ENCODE data around the gene CLEC16A.

The CLEC16A gene

GRCh38 chr16:10995565-10995964 is 51.2 kb downstream of the CLEC16A start:
- no peak for DNase-seq

- no peak for DNase-seq
Measured at GRCh38 chr16:10997485-10997884, 53.1 kb downstream of the CLEC16A start.

- DNase-seq = no peak
Measured at GRCh38 chr16:10999300-10999699, 54.9 kb downstream of the CLEC16A start.

DNA sequence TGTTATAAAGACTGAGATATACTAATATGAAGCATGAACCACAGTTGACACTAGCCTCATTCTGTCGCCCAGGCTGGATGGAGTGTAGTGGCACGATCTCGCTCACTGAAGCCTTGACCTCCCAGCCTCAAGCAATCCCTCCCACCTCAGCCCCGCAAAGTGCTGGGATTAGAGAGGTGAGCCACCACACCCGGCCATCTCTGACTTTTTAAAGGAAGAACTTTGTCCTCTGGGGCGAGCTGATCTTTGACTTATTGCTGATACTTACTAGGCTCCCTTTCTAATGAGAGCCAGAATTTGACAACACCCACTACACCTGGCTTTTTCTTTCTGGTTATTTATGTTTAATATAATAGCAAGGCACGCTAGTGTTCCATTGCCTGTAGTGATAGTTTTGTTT is 57.2 kb downstream of the CLEC16A start:
- DNase-seq = no peak

DNA sequence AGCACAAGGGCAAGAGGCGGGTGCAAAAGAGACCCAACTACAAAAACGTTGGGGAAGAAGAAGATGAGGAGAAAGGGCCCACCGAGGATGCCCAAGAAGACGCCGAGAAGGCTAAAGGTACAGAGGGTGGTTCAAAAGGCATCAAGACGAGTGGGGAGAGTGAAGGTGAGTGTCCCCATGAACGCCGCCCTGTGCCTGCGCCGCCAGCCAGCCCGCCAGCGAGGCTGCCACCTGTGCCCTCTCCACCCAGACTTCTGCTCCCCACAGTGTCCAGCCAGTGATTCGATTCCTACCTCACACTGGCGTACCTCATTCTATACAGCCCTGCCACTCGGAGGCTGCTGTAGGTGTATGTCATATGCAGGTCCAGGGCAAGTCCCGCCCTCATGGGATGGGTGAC is 58.8 kb downstream of the CLEC16A start:
- no peak for DNase-seq

DNA sequence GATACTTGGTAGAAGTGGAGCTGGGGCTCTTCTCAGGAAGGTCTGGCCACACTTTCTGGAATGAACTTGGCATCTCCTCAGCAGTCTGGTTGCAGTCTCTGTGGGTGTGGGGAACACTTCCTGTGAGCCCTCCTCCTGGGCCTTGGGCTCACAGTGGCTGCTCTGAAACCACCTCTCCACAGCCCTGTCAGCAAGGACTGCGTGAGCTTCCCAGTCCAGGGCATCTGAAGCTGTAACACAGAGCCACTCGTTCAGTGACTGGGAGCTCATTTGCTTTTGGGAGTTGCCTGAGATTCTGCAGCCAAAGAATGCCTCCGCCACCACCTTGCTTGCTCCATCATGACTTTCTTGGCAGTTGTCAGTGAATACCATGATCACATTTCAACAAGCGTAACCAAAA is 60.0 kb downstream of the CLEC16A start:
- DNase-seq = no peak

DNA sequence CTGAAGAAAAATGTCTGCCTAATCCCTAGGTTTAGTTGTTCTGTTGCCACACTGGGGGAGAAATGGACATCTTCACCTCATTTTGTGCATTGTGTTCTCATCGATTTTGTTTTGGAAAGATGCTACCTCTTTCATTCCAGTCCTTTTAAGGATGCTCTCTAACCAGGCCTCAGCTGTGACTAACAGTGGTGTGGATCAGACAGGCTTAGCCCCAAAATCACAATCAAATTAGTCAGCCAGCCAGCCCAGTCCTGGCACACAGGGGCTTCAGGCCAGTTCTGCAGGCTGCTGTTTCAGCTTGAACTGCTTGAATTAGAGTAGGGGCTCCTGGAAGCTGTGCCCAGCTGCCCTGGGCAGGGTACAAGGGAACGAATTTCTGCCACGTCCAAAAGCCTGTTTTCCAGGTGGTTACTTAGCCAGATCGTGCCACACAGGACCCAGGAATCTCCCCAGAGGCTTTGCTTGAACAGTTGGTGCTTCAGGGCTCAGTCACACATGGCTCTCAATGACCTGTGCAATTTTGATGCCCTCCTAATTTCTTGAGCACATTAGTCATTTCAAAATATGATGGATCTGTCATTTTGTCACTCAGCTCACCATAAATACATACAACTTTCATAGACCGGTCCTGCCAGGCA is 60.7 kb downstream of the CLEC16A start:
- no peak for DNase-seq

- no peak for DNase-seq
Measured at GRCh38 chr16:11005611-11005975, 61.2 kb downstream of the CLEC16A start.

DNA sequence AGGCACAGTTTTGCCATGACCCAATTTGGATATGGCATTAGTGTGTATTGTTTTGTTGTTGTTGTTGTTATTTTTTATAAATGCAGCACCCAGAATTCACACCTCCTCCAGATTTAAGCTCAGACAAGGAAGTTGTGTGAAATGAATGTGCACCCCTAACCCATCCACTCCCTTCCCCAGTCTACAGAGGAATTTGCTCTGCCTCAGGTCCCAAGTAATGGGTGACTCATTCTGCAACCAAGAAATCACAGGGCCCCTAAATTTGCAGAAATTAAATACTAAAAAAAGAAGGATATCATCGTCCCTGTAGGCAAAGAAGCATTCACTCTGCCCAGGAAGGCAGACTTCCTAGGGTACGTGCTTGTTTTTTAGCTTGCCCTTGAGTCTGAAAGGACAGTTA is 62.3 kb downstream of the CLEC16A start:
- no peak for DNase-seq

- DNase-seq = no peak
Measured at GRCh38 chr16:11007714-11008280, 63.4 kb downstream of the CLEC16A start.

DNA sequence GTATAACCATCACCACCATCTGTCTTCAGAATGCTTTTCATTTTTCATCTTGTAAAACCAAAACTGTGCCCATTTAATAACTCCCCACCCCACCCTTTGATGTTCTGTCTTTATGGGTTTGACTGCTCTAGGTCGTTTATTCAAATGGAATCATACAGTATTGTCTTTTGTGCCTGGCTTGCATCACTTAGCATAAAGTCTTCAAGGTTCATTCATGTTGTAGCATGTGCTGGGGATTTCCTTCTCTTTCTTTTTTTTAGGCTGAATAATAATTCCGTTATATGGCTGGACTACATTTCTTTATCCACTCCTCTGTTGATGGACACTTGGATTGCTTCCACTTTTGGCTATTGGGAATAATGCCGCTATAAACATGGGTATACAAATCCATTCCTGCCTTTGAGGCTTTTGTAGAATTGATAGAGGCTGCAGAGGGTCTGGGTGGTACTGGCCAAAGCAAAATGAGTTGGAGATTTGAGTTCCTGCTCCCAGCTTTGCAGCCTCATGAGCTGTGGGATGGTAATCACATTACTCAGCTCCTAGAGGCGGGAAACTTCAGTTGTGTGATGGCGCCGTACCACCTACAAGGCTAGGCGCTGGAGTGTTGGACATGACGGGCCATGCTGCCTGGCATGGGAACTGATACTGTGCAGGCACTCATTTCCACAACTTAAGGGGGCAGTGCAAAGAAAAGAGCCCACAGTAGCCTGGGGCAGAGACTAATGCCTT is 64.8 kb downstream of the CLEC16A start:
- DNase-seq = no peak

DNA sequence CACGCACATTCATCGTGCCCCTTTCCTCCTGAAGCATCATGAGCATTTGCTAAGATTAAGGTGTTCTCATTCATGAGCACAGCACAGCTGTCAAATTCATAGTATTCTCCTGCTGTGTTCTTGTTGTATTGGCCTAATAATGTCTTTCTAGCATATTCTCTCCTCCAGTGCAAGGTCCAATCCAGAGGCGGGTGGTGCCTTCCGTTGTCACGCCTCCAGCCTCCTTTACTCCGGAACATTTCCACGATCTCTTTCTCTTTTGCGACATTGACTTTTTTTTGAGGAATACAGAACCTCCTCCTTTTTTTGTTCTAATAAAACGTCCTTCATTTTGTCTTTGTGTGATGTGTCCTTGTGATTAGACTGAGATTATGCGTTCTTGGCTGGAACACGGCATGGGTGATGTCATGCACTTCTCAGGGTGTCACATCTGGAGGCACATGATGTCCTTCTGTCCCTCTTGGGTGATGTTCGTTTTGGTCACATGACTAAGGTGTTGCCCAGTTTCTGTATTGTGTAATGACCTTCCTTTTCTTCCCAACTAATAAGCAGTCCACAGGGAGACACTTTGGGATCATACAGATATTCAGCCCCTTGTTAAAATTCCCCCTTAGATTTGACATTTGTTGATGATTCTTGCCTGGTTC is 66.3 kb downstream of the CLEC16A start:
- no peak for DNase-seq

- DNase-seq = no peak
Measured at GRCh38 chr16:11011326-11011725, 67.0 kb downstream of the CLEC16A start.

DNA sequence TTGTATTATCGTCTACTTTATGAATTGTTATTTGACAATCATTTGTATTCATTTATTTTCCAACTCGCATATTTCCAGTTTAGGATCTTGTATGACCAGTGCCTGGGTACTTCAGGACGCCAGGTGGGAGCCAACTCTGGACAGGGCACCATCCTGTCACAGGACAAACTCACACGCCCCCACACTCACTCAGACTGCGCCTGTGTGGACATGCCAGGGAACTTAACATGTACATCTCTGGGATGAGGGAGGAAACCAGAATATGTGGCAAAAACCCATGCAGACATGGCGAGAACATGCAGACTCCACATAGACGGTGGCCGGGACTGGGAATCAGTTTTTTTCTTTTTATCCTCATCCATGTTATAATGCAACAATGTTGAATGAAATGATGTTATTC is 68.5 kb downstream of the CLEC16A start:
- DNase-seq = no peak

- DNase-seq = no peak
Measured at GRCh38 chr16:11014136-11014535, 69.8 kb downstream of the CLEC16A start.

- DNase-seq = no peak
Measured at GRCh38 chr16:11015076-11015475, 70.7 kb downstream of the CLEC16A start.

- no peak for DNase-seq
Measured at GRCh38 chr16:11015607-11016006, 71.2 kb downstream of the CLEC16A start.

DNA sequence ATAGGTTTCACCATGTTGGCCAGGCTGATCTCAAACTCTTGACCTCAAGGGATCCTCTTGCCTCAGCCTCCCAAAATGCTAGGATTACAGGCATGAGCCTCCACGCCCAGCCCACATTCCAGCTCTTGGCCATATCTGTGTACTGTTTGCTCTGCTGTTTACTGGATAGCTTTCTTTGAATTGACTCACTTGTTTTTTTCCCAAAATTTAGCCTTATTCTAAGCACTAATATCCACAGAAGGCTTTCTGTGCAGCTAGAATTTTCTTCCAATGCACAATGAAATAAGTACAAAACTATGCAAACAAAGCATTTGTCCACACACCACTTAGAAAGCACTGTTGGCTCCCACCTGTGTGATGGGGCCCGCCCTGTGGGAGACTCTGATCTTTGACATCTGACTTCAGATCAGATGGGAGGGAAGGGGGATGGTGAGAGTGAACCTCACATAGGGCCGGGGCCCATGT is 72.2 kb downstream of the CLEC16A start:
- DNase-seq = no peak

GRCh38 chr16:11016993-11017392 is 72.6 kb downstream of the CLEC16A start:
- DNase-seq = no peak

DNA sequence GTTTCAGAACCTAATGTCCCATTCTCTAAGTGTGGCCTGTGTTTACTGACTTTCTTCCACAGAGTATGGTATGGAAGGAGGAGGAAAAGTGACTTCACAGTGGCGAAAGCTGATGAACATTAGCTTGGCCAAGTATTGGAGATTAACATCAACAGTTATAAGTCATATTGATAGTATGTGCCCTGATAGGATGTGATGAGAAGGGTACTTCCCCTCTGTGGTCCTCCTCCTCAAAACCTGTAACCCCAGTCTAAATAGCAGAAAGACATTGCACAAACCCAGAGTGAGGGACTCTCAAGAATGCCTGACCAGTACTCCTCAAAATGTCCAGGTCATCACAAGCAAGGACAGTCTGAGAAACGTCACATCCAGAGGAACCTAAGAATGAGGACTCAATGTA is 73.1 kb downstream of the CLEC16A start:
- no peak for DNase-seq

GRCh38 chr16:11020388-11020787 is 76.0 kb downstream of the CLEC16A start:
- no peak for DNase-seq

GRCh38 chr16:11020792-11021551 is 76.6 kb downstream of the CLEC16A start:
- no peak for DNase-seq

GRCh38 chr16:11022002-11022401 is 77.6 kb downstream of the CLEC16A start:
- DNase-seq = no peak

Measured in CD4-positive, alpha-beta T cell treated with Interleukin-15 for 1 hour (primary cell).